NCI-H748 treated with DMSO at 0.1 percent for 48 hours (cell line): ENCODE measurements around the gene PHKB.
"Not testable (repeated sequence)": the region's sequence is repeated elsewhere in the genome, so short reads cannot be mapped to it uniquely, and the experiment has no call there.

Experiments used
- DNase-seq: peaks from one replicate; lab custom pipeline; 2025; lab: John Stamatoyannopoulos, UW

Gene PHKB

GRCh38 chr16:47469227-47469626 is 8.1 kb downstream of the PHKB start:
- DNase-seq, result no peak

GRCh38 chr16:47470211-47470610 is 9.1 kb downstream of the PHKB start:
- no peak for DNase-seq

- no peak for DNase-seq
Observed at GRCh38 chr16:47470810-47471209, 9.7 kb downstream of the PHKB start.

- not testable (repeated sequence) for DNase-seq
Observed at GRCh38 chr16:47473004-47473403, 11.9 kb downstream of the PHKB start.

- no peak for DNase-seq
Observed at GRCh38 chr16:47473792-47474191, 12.7 kb downstream of the PHKB start.

- no peak for DNase-seq
Observed at GRCh38 chr16:47475786-47476185, 14.7 kb downstream of the PHKB start.

GRCh38 chr16:47476654-47477345 is 15.7 kb downstream of the PHKB start:
- DNase-seq, result no peak

- DNase-seq, result no peak
Observed at GRCh38 chr16:47477679-47478078, 16.5 kb downstream of the PHKB start.

- DNase-seq, result no peak
Observed at GRCh38 chr16:47480410-47480809, 19.3 kb downstream of the PHKB start.

GRCh38 chr16:47481698-47482374 is 20.7 kb downstream of the PHKB start:
- DNase-seq, result no peak

GRCh38 chr16:47483616-47484015 is 22.5 kb downstream of the PHKB start:
- DNase-seq, result no peak

- no peak for DNase-seq
Observed at GRCh38 chr16:47486856-47487255, 25.7 kb downstream of the PHKB start.

GRCh38 chr16:47488051-47488450 is 26.9 kb downstream of the PHKB start:
- no peak for DNase-seq

GRCh38 chr16:47490471-47490870 is 29.3 kb downstream of the PHKB start:
- DNase-seq, result no peak

GRCh38 chr16:47492036-47492427 is 30.9 kb downstream of the PHKB start:
- no peak for DNase-seq

GRCh38 chr16:47492428-47493377 is 31.6 kb downstream of the PHKB start:
- DNase-seq, result no peak

GRCh38 chr16:47493381-47494337 is 32.5 kb downstream of the PHKB start:
- DNase-seq, result no peak

- DNase-seq, result no peak
Observed at GRCh38 chr16:47499080-47499699, 38.1 kb downstream of the PHKB start.

GRCh38 chr16:47499700-47500264 is 38.7 kb downstream of the PHKB start:
- no peak for DNase-seq

GRCh38 chr16:47503936-47504335 is 42.8 kb downstream of the PHKB start:
- DNase-seq, result no peak

GRCh38 chr16:47504599-47504998 is 43.5 kb downstream of the PHKB start:
- no peak for DNase-seq
